ENCODE measurements around the gene ANKH. TPM values are rescaled to one million over a fixed set of nuclear protein-coding genes. Genes with fewer than 3 reads are reported as not detected.

The ANKH gene
- total and polyA plus RNA-seq, 10 donors: 9.0 to 87.3 (median 46.7) TPM

GRCh38 chr5:14896131-14896530, 24.6 kb upstream of the ANKH start:
- no peaks in the 10 kb centered on the region for H3K9me3 ChIP-seq
- H3K4me3 ChIP-seq: no peak overlapping the region
- peaks cover 0 to 4% (median 0%) of the 10 kb centered on the region in 6 donors for H3K4me1 ChIP-seq
- TF ChIP-seq CTCF (IDR thresholded peaks at IDR 0.05 in 8 of 11, conservative IDR thresholded peaks at IDR 0.05 in 3 of 11) (no peak), POLR2A (IDR thresholded peaks at IDR 0.05) (no peak), POLR2AphosphoS5 (IDR thresholded peaks at IDR 0.05) (no peak)
- no peaks in the 10 kb centered on the region for H3K36me3 ChIP-seq
- DNase-seq: no peak
- 80 to 83% (median 82%) methylated on average over 7 of the region's 7 CpGs for WGBS, 5 donors
- no peaks in the 10 kb centered on the region for H3K27me3 ChIP-seq (replicated peaks in 1 of 7)
- H3K27ac ChIP-seq: no peak overlapping the region
- intact Hi-C loops (cut with DNase I; ENCODE audit: low total_unique reads): no loop called here

- no peaks in the 10 kb centered on the region for H3K36me3 ChIP-seq
- no peak for DNase-seq
- WGBS, 5 donors: 86 to 95% (median 90%) methylated on average over 6 of the region's 6 CpGs
- TF ChIP-seq POLR2AphosphoS5 (IDR thresholded peaks at IDR 0.05) (no peak), POLR2A (IDR thresholded peaks at IDR 0.05) (no peak), CTCF (IDR thresholded peaks at IDR 0.05 in 8 of 11, conservative IDR thresholded peaks at IDR 0.05 in 3 of 11) (no peak)
- intact Hi-C loops (cut with DNase I; ENCODE audit: low total_unique reads): no loop called here
- no peaks in the 10 kb centered on the region for H3K9me3 ChIP-seq
- no peak overlapping the region for H3K27ac ChIP-seq
- no peak overlapping the region for H3K4me3 ChIP-seq
- H3K4me1 ChIP-seq: no peaks in the 10 kb centered on the region
- H3K27me3 ChIP-seq (replicated peaks in 1 of 7): no peaks in the 10 kb centered on the region
Measured at GRCh38 chr5:14895301-14895700, 23.7 kb upstream of the ANKH start.

- no peak overlapping the region for H3K27ac ChIP-seq
- no peaks in the 10 kb centered on the region for H3K27me3 ChIP-seq (replicated peaks in 1 of 7)
- H3K36me3 ChIP-seq: no peaks in the 10 kb centered on the region
- WGBS, 5 donors: 94 to 99% (median 96%) methylated on average over 3 of the region's 3 CpGs
- no peaks in the 10 kb centered on the region for H3K9me3 ChIP-seq
- H3K4me3 ChIP-seq: no peak overlapping the region
- intact Hi-C loops (cut with DNase I; ENCODE audit: low total_unique reads): no loop called here
- no peaks in the 10 kb centered on the region for H3K4me1 ChIP-seq
- no peak for DNase-seq
- TF ChIP-seq CTCF (IDR thresholded peaks at IDR 0.05 in 8 of 11, conservative IDR thresholded peaks at IDR 0.05 in 3 of 11): no peak
- TF ChIP-seq POLR2AphosphoS5 (IDR thresholded peaks at IDR 0.05): no peak
- no peak for TF ChIP-seq POLR2A (IDR thresholded peaks at IDR 0.05)
Measured at GRCh38 chr5:14894748-14895147, 23.2 kb upstream of the ANKH start.

- H3K36me3 ChIP-seq: no peaks in the 10 kb centered on the region
- no peak overlapping the region for H3K4me3 ChIP-seq
- TF ChIP-seq POLR2A (IDR thresholded peaks at IDR 0.05) (no peak), CTCF (IDR thresholded peaks at IDR 0.05 in 8 of 11, conservative IDR thresholded peaks at IDR 0.05 in 3 of 11) (no peak), POLR2AphosphoS5 (IDR thresholded peaks at IDR 0.05) (no peak)
- H3K27ac ChIP-seq: no peak overlapping the region
- DNase-seq: no peak
- H3K4me1 ChIP-seq: no peaks in the 10 kb centered on the region
- no peaks in the 10 kb centered on the region for H3K27me3 ChIP-seq (replicated peaks in 1 of 7)
- H3K9me3 ChIP-seq: no peaks in the 10 kb centered on the region
- intact Hi-C loops (cut with DNase I; ENCODE audit: low total_unique reads): no loop called here
Measured at GRCh38 chr5:14893381-14893780, 21.8 kb upstream of the ANKH start.
